Loucy (cell line): ENCODE measurements around the gene ETNK2.

ENCODE experiments used
- EZH2phosphoT487 ChIP-seq: fragments of 200-600 bp; IDR thresholded peaks from 2 replicates; pipeline ENCODE4 v1.6.1; 2018; ENCODE audit warnings: antibody characterized with exemption, mild to moderate bottlenecking, moderate library complexity, borderline replicate concordance
- TF ChIP-seq, protein P1 (sequence below): fragments of 200-600 bp; sonication (generic); conservative IDR thresholded peaks from 2 replicates; pipeline ENCODE4 v1.5.1; 2014; ENCODE audit warnings: mild to moderate bottlenecking, antibody characterized with exemption, low read length

DNA sequence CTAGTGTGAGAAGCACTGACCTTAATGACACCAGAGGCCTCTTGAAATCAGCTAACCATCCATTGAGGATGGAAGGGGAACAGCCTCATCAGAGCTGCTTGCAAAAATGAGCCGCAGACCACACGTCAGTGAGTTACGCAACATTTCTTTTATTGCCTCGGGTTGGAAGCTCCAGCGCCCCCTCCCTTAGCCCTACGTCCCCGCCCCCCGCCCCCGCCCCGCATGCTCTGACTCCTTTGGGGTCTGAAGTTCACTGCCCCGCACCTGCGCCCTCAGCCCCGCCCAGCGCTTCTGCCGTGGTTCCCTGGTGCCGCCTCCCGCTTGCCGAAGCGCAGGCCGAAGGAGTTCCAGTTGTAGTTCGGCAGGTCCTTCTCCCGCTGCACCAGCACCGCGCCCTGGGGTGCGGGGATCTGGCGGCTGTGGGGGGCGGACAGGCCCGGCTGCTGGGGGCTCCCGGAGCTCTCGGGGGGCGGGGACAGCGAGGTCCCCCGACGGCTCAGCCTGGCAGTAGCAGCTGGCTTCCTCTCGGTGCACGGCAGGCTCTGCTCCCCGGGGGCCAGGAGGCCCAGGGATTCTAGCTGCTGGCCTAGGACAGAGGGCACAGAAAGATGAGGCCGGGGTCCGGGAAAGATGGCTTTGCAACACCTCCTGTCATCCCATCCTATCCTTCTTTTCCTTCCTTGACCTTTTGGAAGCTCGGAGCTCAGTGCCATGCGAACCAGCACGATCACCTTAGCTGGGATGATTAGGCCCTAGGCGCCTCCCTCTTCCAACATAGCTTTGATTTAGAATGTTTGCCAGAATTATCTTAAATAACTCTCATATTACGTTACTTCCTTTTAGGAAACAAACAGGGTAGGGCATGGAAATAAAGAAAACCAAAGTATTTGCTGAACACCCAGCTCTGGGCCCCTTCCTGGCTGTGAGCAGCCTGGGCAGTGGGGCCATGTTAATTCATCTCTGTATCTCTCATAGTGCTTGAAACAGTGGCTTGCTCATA lies 38.7 kb upstream of the ETNK2 start:
- TF ChIP-seq, protein P1, sequence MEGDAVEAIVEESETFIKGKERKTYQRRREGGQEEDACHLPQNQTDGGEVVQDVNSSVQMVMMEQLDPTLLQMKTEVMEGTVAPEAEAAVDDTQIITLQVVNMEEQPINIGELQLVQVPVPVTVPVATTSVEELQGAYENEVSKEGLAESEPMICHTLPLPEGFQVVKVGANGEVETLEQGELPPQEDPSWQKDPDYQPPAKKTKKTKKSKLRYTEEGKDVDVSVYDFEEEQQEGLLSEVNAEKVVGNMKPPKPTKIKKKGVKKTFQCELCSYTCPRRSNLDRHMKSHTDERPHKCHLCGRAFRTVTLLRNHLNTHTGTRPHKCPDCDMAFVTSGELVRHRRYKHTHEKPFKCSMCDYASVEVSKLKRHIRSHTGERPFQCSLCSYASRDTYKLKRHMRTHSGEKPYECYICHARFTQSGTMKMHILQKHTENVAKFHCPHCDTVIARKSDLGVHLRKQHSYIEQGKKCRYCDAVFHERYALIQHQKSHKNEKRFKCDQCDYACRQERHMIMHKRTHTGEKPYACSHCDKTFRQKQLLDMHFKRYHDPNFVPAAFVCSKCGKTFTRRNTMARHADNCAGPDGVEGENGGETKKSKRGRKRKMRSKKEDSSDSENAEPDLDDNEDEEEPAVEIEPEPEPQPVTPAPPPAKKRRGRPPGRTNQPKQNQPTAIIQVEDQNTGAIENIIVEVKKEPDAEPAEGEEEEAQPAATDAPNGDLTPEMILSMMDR = no peak
- no peak for TF ChIP-seq EZH2phosphoT487
